Mucosa of rectum (tissue), 2 donors: Measurements from ENCODE around the gene RFNG.

Source experiments
- H3K27ac ChIP-seq, 2 donors: one replicate each; pipeline ENCODE4 v1.7.0; 2013; ENCODE audit warnings: inconsistent platforms in 2 of 2, low read depth in 2 of 2, low read length in 2 of 2
- H3K27me3 ChIP-seq, 2 donors: one replicate each; pipeline ENCODE4 v1.7.0; 2013; ENCODE audit warnings: low read length in 2 of 2; ENCODE audit not compliant: control insufficient read depth in 2 of 2, insufficient read depth in 2 of 2
- H3K36me3 ChIP-seq, 2 donors: one replicate each; pipeline ENCODE4 v1.7.0; 2013; ENCODE audit warnings: low read length in 2 of 2; ENCODE audit not compliant: control insufficient read depth in 2 of 2, insufficient read depth in 2 of 2
- H3K4me1 ChIP-seq, 2 donors: one replicate each; pipeline ENCODE4 v1.7.0; 2013; ENCODE audit warnings: low read length in 2 of 2, mild to moderate bottlenecking in 1 of 2; ENCODE audit not compliant: control insufficient read depth in 2 of 2, insufficient read depth in 2 of 2
- H3K4me3 ChIP-seq, 2 donors: one replicate each; pipeline ENCODE4 v1.7.0; 2013; ENCODE audit warnings: low read length in 2 of 2
- H3K9ac ChIP-seq, 2 donors: one replicate each; pipeline ENCODE4 v1.7.0; 2013; ENCODE audit warnings: low read length in 2 of 2, low read depth in 1 of 2, mild to moderate bottlenecking in 1 of 2
- H3K9me3 ChIP-seq, 2 donors: one replicate each; pipeline ENCODE4 v1.7.0; 2013; ENCODE audit warnings: low read length in 2 of 2; ENCODE audit not compliant: control insufficient read depth in 2 of 2
- donor health status: healthy.
- donor health status: Normal muscosa, but diverticular disease.

Gene RFNG

GRCh38 chr17:82082456-82082855 lies 30.8 kb upstream of the RFNG start:
- peaks cover 48 to 68% of the 10 kb centered on the region in 2 donors for H3K36me3 ChIP-seq

GRCh38 chr17:82081966-82082365 lies 30.4 kb upstream of the RFNG start:
- no peak overlapping the region for H3K27ac ChIP-seq
- no peak overlapping the region for H3K9ac ChIP-seq
- peaks cover 43 to 64% of the 10 kb centered on the region in 2 donors for H3K36me3 ChIP-seq
- H3K4me1 ChIP-seq, result no peaks in the 10 kb centered on the region
- no peak overlapping the region for H3K4me3 ChIP-seq
- no peaks in the 10 kb centered on the region for H3K9me3 ChIP-seq
- H3K27me3 ChIP-seq, result no peaks in the 10 kb centered on the region

More at GRCh38 chr17:82082456-82082855, 30.8 kb upstream of the RFNG start:
- Histone ChIP-seq H3K9ac (no peak overlapping the region), H3K4me1 (no peaks in the 10 kb centered on the region), H3K27me3 (no peaks in the 10 kb centered on the region), H3K9me3 (no peaks in the 10 kb centered on the region), H3K4me3 (no peak overlapping the region), H3K27ac (no peak overlapping the region)

DNA sequence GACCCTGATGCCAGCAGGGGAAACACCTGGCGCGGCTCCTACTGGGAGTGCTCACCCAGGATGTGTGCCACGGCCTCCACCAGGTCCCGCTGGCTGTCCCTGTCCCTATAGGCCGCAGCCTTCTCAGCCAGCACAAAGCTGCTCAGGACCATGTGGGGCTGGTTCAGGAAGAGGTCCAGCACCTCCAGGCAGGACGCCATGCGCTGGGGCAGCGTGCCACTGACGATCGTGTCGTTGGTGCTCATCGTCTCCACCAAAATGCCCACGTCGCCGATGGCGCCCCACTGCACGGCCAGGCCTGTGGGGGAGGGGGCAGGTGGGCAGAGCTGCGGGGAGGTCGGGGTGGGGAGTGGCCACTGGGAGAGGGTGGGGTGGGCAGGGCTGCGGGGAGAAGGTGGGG lies 29.9 kb upstream of the RFNG start:
- H3K9me3 ChIP-seq, result no peaks in the 10 kb centered on the region
- no peak overlapping the region for H3K27ac ChIP-seq
- H3K4me3 ChIP-seq, result no peak overlapping the region
- peaks cover 41 to 60% of the 10 kb centered on the region in 2 donors for H3K36me3 ChIP-seq
- no peak overlapping the region for H3K9ac ChIP-seq
- H3K27me3 ChIP-seq, result no peaks in the 10 kb centered on the region
- no peaks in the 10 kb centered on the region for H3K4me1 ChIP-seq

DNA sequence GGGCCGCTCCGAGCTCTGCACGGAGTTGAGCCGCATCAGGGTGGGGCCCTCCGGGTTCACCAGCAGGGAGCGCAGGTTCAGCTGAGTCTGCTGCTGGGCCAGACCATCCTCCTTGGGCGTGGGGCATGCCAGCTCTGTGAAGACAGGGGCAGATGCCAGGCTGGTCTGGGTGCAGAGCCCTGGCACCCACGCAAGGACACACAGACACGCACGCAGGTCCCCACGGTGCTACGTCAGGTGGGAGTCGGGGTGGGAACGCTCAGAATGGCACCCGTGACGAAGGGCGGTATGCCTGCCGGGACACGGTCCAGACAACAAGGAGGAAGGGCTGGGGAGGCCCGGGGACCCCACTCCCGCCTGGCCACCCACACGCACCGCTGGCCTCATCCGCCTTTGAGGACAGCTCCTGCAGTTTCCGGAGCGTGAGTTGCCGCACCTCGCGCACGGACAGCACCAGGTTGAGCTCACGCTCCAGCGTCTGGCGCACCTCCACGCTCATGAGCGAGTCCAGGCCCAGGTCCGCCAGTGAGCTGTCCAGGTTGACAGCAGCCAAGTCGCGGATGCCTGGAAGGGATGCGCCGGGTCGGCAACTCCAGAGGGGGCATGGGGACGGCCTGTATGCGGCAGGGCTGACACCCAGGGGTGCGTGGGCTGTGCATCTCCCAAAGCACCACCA lies 29.3 kb upstream of the RFNG start:
- Histone ChIP-seq H3K27me3 (no peaks in the 10 kb centered on the region), H3K27ac (no peak overlapping the region), H3K4me1 (no peaks in the 10 kb centered on the region), H3K9ac (no peak overlapping the region), H3K9me3 (no peaks in the 10 kb centered on the region), H3K36me3 (peaks cover 37 to 55% of the 10 kb centered on the region in 2 donors), H3K4me3 (no peak overlapping the region)

GRCh38 chr17:82080048-82080788 lies 28.6 kb upstream of the RFNG start:
- Histone ChIP-seq H3K36me3 (peaks cover 34 to 49% of the 10 kb centered on the region in 2 donors), H3K9me3 (no peaks in the 10 kb centered on the region), H3K4me3 (no peak overlapping the region), H3K4me1 (no peaks in the 10 kb centered on the region), H3K9ac (no peak overlapping the region), H3K27ac (no peak overlapping the region), H3K27me3 (no peaks in the 10 kb centered on the region)

DNA sequence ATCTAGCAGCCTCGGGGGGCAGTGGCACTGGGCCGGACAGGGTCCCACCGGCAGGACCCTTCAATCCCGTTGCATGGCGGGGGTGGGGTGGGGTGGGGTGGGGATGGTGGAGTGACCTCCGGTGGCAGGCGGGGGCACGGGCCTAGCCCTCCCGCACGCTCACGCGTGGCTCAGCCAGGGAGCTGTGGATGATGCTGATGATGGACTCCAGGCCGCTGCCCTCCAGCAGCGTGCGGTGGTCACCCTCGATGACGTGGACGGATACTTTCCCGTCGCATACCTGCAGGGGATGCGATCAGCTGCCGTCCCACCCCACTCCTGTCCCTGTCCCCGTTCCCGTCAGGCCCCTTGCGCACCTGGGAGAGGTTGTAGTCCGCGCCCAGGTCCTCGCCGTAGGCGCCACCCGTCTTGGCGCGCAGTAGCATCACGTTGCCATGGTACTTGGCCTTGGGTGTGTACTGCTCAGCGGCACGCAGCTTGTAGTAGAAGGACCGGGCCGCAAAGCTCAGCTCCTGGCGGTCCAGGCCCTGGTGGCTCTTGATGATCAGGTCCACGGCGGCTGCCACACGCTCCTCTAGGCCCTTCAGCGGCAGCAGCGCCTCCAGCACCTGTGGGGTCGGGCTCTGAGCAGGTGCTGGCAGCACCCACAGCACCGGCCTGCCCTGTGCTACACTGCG lies 27.5 kb upstream of the RFNG start:
- Histone ChIP-seq H3K4me1 (no peaks in the 10 kb centered on the region), H3K36me3 (peaks cover 34 to 38% of the 10 kb centered on the region in 2 donors), H3K9me3 (no peaks in the 10 kb centered on the region), H3K27me3 (no peaks in the 10 kb centered on the region), H3K4me3 (no peak overlapping the region), H3K27ac (no peak overlapping the region), H3K9ac (no peak overlapping the region)

GRCh38 chr17:82078433-82078832 lies 26.8 kb upstream of the RFNG start:
- Histone ChIP-seq H3K27ac (no peak overlapping the region), H3K36me3 (peaks cover 31 to 32% of the 10 kb centered on the region in 2 donors), H3K27me3 (no peaks in the 10 kb centered on the region), H3K9ac (no peak overlapping the region), H3K9me3 (no peaks in the 10 kb centered on the region), H3K4me1 (no peaks in the 10 kb centered on the region), H3K4me3 (no peak overlapping the region)

DNA sequence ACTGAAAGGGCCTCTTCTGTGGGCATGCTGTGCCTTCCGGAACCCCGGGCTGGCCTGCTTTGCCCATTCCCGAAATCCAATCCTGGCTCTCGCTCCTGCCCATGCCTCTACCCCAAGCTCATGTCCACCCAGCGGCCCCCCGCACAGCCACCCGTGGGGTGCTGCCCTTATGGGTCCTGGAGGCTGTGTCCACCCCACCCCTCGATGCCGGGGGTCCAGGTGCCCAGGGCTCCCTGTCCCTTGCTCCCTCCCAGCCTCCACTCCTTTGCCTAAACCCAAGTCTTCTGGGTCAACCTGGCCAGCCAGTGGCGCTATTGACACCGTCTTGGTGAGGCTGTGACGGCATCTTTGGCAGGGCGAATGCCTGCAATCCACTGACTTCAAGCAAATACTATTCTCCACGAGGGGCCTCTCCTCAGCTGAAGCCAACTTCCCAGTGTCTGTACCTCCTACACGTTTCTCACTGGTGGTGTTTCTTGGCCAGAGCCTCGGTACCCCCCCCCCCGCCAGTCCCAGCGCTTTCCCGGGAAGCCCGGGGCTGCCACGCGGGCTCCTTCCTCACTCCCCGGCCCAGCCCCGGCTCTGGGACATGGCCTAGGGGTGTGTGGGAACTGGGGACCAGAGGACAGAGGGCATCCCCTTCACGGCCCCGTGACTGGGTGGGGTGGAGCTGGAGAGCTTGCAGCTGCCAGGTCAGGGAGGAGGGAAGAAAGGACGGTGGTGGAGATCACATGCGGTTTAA lies 26.2 kb upstream of the RFNG start:
- H3K4me1 ChIP-seq, result no peaks in the 10 kb centered on the region
- no peak overlapping the region for H3K9ac ChIP-seq
- H3K4me3 ChIP-seq, result no peak overlapping the region
- no peaks in the 10 kb centered on the region for H3K9me3 ChIP-seq
- peaks cover 25 to 26% of the 10 kb centered on the region in 2 donors for H3K36me3 ChIP-seq
- H3K27me3 ChIP-seq, result no peaks in the 10 kb centered on the region
- no peak overlapping the region for H3K27ac ChIP-seq

GRCh38 chr17:82076785-82077591 lies 25.4 kb upstream of the RFNG start:
- no peaks in the 10 kb centered on the region for H3K27me3 ChIP-seq
- no peak overlapping the region for H3K27ac ChIP-seq
- no peaks in the 10 kb centered on the region for H3K9me3 ChIP-seq
- no peak overlapping the region for H3K4me3 ChIP-seq
- peaks cover 20 to 23% of the 10 kb centered on the region in 2 donors for H3K36me3 ChIP-seq
- H3K4me1 ChIP-seq, result peaks cover 2 to 4% of the 10 kb centered on the region in 2 donors
- H3K9ac ChIP-seq, result no peak overlapping the region
